HG02798 (cell line): Measurements from ENCODE around the gene MMP7.

ENCODE experiments used
- ATAC-seq: cut with Tn5 transposase; IDR thresholded peaks from one replicate; pipeline ENCODE4 v1.9.1; 2021; ENCODE audit warnings: mild to moderate bottlenecking; ENCODE audit not compliant: unreplicated experiment, poor library complexity

The MMP7 gene

GRCh38 chr11:102497061-102497460 lies 33.5 kb downstream of the MMP7 start:
- ATAC-seq = no peak

- peak; percentile 84 for ATAC-seq
Measured at GRCh38 chr11:102495161-102496042, 35.1 kb downstream of the MMP7 start.

GRCh38 chr11:102494216-102494615 lies 36.3 kb downstream of the MMP7 start:
- no peak for ATAC-seq

GRCh38 chr11:102493524-102493923 lies 37.0 kb downstream of the MMP7 start:
- no peak for ATAC-seq

GRCh38 chr11:102491969-102492368 lies 38.6 kb downstream of the MMP7 start:
- no peak for ATAC-seq

- no peak for ATAC-seq
Measured at GRCh38 chr11:102489186-102490145, 41.1 kb downstream of the MMP7 start.

- peak; percentile 83 for ATAC-seq
Measured at GRCh38 chr11:102488208-102488607, 42.3 kb downstream of the MMP7 start.

GRCh38 chr11:102487214-102487613 lies 43.3 kb downstream of the MMP7 start:
- no peak for ATAC-seq

GRCh38 chr11:102486584-102486983 lies 44.0 kb downstream of the MMP7 start:
- ATAC-seq = no peak

GRCh38 chr11:102485095-102485722 lies 45.3 kb downstream of the MMP7 start:
- no peak for ATAC-seq

GRCh38 chr11:102482433-102482832 lies 48.1 kb downstream of the MMP7 start:
- ATAC-seq = no peak

GRCh38 chr11:102479733-102480132 lies 50.8 kb downstream of the MMP7 start:
- ATAC-seq = no peak

GRCh38 chr11:102478673-102479299 lies 51.8 kb downstream of the MMP7 start:
- ATAC-seq = no peak

GRCh38 chr11:102476812-102477211 lies 53.7 kb downstream of the MMP7 start:
- peak; percentile 22 for ATAC-seq

GRCh38 chr11:102476069-102476468 lies 54.5 kb downstream of the MMP7 start:
- ATAC-seq = no peak

GRCh38 chr11:102473543-102473942 lies 57.0 kb downstream of the MMP7 start:
- ATAC-seq = no peak

- no peak for ATAC-seq
Measured at GRCh38 chr11:102472127-102472526, 58.4 kb downstream of the MMP7 start.

GRCh38 chr11:102471474-102471873 lies 59.1 kb downstream of the MMP7 start:
- no peak for ATAC-seq
